ENCODE data around the gene LRTM2. TPM values are rescaled to one million over a fixed set of nuclear protein-coding genes. Genes with fewer than 3 reads are reported as not detected.

LRTM2 gene
- total RNA-seq, 2 experiments from 2014 or later = not detected

- Histone ChIP-seq H3K4me3 (ENCODE audit: low read depth, low read length, poor library complexity, severe bottlenecking) (no peak overlapping the region), H3K36me3 (ENCODE audit: insufficient read depth, low read length) (no peaks in the 10 kb centered on the region), H3K27ac (ENCODE audit: low read depth, low read length, poor library complexity, severe bottlenecking) (no peak overlapping the region), H2AFZ (ENCODE audit: low read length) (no peak overlapping the region), H4K20me1 (ENCODE audit: insufficient read depth, low read length) (no peaks in the 10 kb centered on the region), H3K4me2 (ENCODE audit: low read length) (no peak overlapping the region), H3K4me1 (ENCODE audit: insufficient read depth, low read length, poor library complexity, severe bottlenecking) (peaks cover 18% of the 10 kb centered on the region), H3K79me2 (ENCODE audit: insufficient read depth, low read depth, low read length) (no peaks in the 10 kb centered on the region), H3K9me3 (ENCODE audit: low read length) (no peaks in the 10 kb centered on the region), H3K9me2 (ENCODE audit: insufficient read depth, low read length) (no peaks in the 10 kb centered on the region)
- BruUV-seq (replicated peaks) = no TSS peak
- intact Hi-C loops (cut with micrococcal nuclease; ENCODE audit: unreplicated experiment) = loop anchor here (1.0 kb wide), 1 partner anchor 140 kb away; no protein-coding TSS in a partner anchor
- ChIA-PET POLR2A (interaction anchor here (0.5 kb wide), 1 partner anchor 55 kb away, joined by 3 read pairs; no protein-coding TSS in a partner anchor), CTCF (ENCODE audit: unreplicated experiment) (interaction anchor here (0.6 to 0.9 kb wide), 3 partner anchors 26 to 958 kb away, joined by 3 to 10 read pairs (median 8); no protein-coding TSS in a partner anchor)
- peak; percentile 68 for DNase-seq (ENCODE audit: low spot score)
- no peak for TF ChIP-seq EZH2phosphoT487 (IDR thresholded peaks at IDR 0.05; ENCODE audit: borderline replicate concordance, low read depth, low read length)
- TF ChIP-seq CTCF (conservative IDR thresholded peaks at IDR 0.05; ENCODE audit: low read length) = peak; percentile 72
Measured at GRCh38 chr12:1800401-1801302, 19.7 kb upstream of the LRTM2 start.

DNA sequence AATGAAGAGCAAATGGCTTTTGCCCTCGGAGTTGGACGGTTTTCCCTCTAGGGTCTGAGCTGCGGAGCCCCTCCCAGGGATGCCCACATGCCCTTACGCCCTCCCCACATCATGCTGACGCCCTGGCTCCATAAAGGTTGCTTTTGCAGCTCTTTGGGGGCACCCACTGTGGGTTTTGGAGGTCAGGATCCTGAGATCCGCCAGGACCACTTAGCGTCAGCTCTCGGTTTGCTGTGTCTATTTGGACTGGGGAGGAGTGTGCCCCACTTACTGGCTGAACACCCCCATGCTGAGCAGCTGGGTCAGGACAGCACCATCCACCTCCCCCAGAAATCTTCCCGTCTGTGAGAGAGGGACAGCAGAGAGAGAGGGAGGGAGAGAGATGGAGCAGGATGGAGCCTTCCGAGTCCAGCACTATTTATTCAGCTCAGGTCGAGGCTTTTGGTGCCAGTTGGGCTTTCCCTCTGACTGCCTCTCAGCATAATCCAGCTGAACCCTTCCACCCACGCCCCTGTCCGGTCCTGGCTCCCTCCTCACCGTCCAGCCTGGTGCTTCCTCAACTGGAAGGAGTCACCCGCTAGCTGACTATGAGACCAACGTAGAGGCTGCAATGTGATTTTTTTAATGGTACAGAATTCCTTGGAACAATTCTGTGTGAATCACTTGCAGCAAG, 18.9 kb upstream of the LRTM2 start:
- Histone ChIP-seq H3K4me3 (ENCODE audit: low read depth, low read length, poor library complexity, severe bottlenecking) (no peak overlapping the region), H3K36me3 (ENCODE audit: insufficient read depth, low read length) (no peaks in the 10 kb centered on the region), H3K9me3 (ENCODE audit: low read length) (no peaks in the 10 kb centered on the region), H3K4me2 (ENCODE audit: low read length) (no peak overlapping the region), H3K27ac (ENCODE audit: low read depth, low read length, poor library complexity, severe bottlenecking) (no peak overlapping the region), H3K79me2 (ENCODE audit: insufficient read depth, low read depth, low read length) (no peaks in the 10 kb centered on the region), H2AFZ (ENCODE audit: low read length) (no peak overlapping the region), H4K20me1 (ENCODE audit: insufficient read depth, low read length) (no peaks in the 10 kb centered on the region), H3K4me1 (ENCODE audit: insufficient read depth, low read length, poor library complexity, severe bottlenecking) (peaks cover 12% of the 10 kb centered on the region), H3K9me2 (ENCODE audit: insufficient read depth, low read length) (no peaks in the 10 kb centered on the region)
- ChIA-PET CTCF (ENCODE audit: unreplicated experiment) (interaction anchor here (0.6 to 0.9 kb wide), 2 partner anchors 25 to 139 kb away, joined by 8 to 10 read pairs; no protein-coding TSS in a partner anchor), POLR2A (no interaction called here)
- BruUV-seq (replicated peaks) = no TSS peak
- DNase-seq (ENCODE audit: low spot score) = no peak
- intact Hi-C loops (cut with micrococcal nuclease; ENCODE audit: unreplicated experiment) = no loop called here
- no peak for TF ChIP-seq CTCF (conservative IDR thresholded peaks at IDR 0.05; ENCODE audit: low read length)
- no peak for TF ChIP-seq EZH2phosphoT487 (IDR thresholded peaks at IDR 0.05; ENCODE audit: borderline replicate concordance, low read depth, low read length)
